ENCODE results near the gene RAVER1.

DNA sequence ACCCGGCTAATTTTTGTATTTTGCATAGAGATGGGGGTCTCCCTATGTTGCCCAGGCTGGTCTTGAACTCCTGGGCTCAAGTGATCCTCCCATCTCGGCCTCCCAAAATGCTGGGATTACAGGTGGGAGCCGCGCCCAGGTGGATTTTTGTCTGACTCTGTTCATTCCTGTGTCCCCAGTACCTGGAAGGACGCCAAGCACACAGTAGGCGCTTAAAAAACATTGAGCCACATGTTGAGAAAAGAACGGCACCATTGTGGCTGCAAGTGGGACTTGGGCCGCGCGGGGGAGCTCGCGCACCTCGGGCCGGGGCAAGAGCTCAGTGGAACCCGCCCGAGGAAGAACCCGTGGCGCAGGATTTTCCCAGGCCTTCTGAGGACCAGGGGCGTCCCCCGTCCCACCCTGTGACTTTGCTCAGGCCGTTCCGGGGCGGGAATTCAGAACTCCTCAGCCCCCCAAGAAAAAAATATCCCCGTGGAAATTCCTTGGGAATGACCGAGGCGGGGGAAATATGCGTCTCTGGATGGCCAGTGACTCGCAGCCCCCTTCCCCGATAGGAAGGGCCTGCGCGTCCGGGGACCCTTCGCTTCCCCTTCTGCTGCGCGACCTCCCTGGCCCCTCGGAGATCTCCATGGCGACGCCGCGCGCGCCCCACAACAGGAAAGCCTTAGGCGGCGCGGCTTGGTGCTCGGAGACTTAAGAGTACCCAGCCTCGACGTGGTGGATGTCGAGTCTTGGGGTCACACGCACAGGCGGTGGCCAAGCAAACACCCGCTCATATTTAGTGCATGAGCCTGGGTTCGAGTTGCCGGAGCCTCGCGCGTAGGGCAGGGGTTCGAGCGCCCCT, 63.8 kb downstream of the RAVER1 start:
- TF ChIP-seq, protein P1, sequence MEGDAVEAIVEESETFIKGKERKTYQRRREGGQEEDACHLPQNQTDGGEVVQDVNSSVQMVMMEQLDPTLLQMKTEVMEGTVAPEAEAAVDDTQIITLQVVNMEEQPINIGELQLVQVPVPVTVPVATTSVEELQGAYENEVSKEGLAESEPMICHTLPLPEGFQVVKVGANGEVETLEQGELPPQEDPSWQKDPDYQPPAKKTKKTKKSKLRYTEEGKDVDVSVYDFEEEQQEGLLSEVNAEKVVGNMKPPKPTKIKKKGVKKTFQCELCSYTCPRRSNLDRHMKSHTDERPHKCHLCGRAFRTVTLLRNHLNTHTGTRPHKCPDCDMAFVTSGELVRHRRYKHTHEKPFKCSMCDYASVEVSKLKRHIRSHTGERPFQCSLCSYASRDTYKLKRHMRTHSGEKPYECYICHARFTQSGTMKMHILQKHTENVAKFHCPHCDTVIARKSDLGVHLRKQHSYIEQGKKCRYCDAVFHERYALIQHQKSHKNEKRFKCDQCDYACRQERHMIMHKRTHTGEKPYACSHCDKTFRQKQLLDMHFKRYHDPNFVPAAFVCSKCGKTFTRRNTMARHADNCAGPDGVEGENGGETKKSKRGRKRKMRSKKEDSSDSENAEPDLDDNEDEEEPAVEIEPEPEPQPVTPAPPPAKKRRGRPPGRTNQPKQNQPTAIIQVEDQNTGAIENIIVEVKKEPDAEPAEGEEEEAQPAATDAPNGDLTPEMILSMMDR (conservative IDR thresholded peaks at IDR 0.05): peak; percentile 98
- no peak for TF ChIP-seq ZFX (IDR thresholded peaks at IDR 0.05)
